Gastrocnemius medialis (tissue), 4 donors: ENCODE results near the gene CRLF2.

ENCODE experiments used
- CTCF ChIP-seq, 5 experiments: fragments of 450-650 bp in 3 of 5; fragments of 200-600 bp in 2 of 5; sonication (generic) in 2 of 5; IDR thresholded peaks in 4 of 5; conservative IDR thresholded peaks in 1 of 5; 1 replicate in 4 of 5; 2 replicates in 1 of 5; pipeline ENCODE4 v1.5.1; 2016 to 2019; ENCODE audit warnings: antibody characterized with exemption in 5 of 5, mild to moderate bottlenecking in 3 of 5, moderate library complexity in 3 of 5
- POLR2A ChIP-seq, 2 donors: fragments of 450-650 bp; IDR thresholded peaks; one replicate each; pipeline ENCODE4 v1.6.1; 2017; ENCODE audit warnings: antibody characterized with exemption in 2 of 2, mild to moderate bottlenecking in 2 of 2, moderate library complexity in 2 of 2

DNA sequence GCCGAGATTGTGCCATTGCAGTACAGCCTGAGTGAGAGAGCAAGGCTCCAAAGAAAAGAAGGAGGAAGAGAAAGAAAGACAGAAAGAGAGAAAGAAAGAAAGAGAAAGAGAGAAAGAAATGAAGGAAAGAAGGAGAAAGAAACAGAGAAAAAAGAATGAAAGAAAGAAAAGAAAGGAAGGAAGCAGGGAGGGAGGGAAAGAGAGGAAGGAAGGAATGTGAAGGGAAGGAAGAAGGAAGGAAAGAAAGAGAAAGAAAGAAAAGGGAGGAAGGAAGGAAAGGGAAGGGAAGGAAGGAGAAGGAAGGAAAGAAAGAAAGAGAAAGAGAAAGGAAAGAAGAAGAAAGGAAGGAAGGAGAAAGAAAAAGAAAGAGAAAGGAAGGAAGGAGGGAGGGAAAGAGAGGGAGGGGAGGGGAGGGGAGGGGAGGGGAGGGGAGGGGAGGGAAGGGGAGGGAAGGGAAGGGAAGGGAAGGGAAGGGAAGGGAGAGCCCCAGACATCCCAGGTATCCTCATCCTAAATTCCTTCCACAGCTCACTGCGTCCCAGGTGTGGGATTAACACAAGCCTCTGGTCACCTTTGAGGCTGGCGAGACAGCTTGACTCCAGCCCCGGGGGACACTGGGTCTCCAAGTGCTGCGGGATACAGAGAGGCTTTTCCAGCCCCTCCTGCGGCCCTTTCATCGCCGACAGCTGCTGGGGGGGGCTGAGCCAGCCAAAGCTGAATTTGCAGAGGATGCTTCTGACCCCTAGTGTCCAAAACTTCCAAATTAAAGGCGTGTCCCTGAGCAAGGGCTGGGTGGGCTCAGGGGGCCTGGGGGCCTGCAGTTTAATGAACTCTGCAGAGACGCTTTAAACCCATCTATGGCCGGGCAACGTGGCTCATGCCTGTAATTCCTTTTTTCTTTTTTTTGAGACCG is 32.0 kb upstream of the CRLF2 start:
- no peak for TF ChIP-seq CTCF (IDR thresholded peaks at IDR 0.05 in 4 of 5, conservative IDR thresholded peaks at IDR 0.05 in 1 of 5)
- no peak for TF ChIP-seq POLR2A (IDR thresholded peaks at IDR 0.05)
